ENCODE measurements around the gene RNF215. TPM values are rescaled to one million over a fixed set of nuclear protein-coding genes. Genes with fewer than 3 reads are reported as not detected.

The RNF215 gene
- total RNA-seq, 3 donors from 2014 or later (not counting 1 experiment from before 2014, with no cell fraction given), result 7.5 to 9.8 (median 9.5) TPM

- no peak for TF ChIP-seq CTCF (IDR thresholded peaks at IDR 0.05)
- Histone ChIP-seq H3K27ac (ENCODE audit: low read length) (peak overlapping the region; percentile 90), H3K4me1 (ENCODE audit: control insufficient read depth, insufficient read depth, low read length) (peaks cover 46% of the 10 kb centered on the region), H3K4me3 (ENCODE audit: low read length) (peak overlapping the region; percentile 79), H3K27me3 (ENCODE audit: control insufficient read depth, insufficient read depth, low read length) (no peaks in the 10 kb centered on the region), H3K9me3 (ENCODE audit: control insufficient read depth, insufficient read depth, low read length) (no peaks in the 10 kb centered on the region), H3K36me3 (ENCODE audit: control insufficient read depth, insufficient read depth, low read length) (peaks cover 4% of the 10 kb centered on the region)
- DNase-seq, result peak in 1 of 2 donors; percentile 49
- Mint-ChIP-seq H3K27me3 (ENCODE audit: low read depth in 2 of 2) (no peaks in the 10 kb centered on the region), H3K36me3 (no peaks in the 10 kb centered on the region), H3K27ac (peak overlapping the region; percentile 79 to 93), H3K4me1 (peaks cover 41 to 55% of the 10 kb centered on the region in 2 donors), H3K9me3 (no peaks in the 10 kb centered on the region), H3K4me3 (peak overlapping the region; percentile 95)
- intact Hi-C loops (cut with micrococcal nuclease), result no loop called here
- ATAC-seq, result no peak
- WGBS (ENCODE audit: insufficient coverage), result 58% methylated on average over 18 of the region's 18 CpGs
These were observed 35.5 kb upstream of the RNF215 start for GRCh38 chr22:30422481-30423300.

GRCh38 chr22:30421695-30422480 is 34.7 kb upstream of the RNF215 start:
- H3K9me3 ChIP-seq (ENCODE audit: control insufficient read depth, insufficient read depth, low read length), result no peaks in the 10 kb centered on the region
- DNase-seq (no peak), ATAC-seq (no peak)
- H3K27me3 ChIP-seq (ENCODE audit: control insufficient read depth, insufficient read depth, low read length), result no peaks in the 10 kb centered on the region
- Mint-ChIP-seq H3K27me3 (ENCODE audit: low read depth in 2 of 2) (no peaks in the 10 kb centered on the region), H3K4me1 (peaks cover 41 to 48% of the 10 kb centered on the region in 2 donors), H3K27ac (peak overlapping the region; percentile 79 to 93), H3K4me3 (peak overlapping the region; percentile 95), H3K36me3 (no peaks in the 10 kb centered on the region), H3K9me3 (no peaks in the 10 kb centered on the region)
- 95% methylated on average over 7 of the region's 8 CpGs for WGBS (ENCODE audit: insufficient coverage)
- H3K4me3 ChIP-seq (ENCODE audit: low read length), result no peak overlapping the region
- no peak for TF ChIP-seq CTCF (IDR thresholded peaks at IDR 0.05)
- intact Hi-C loops (cut with micrococcal nuclease), result no loop called here
- H3K36me3 ChIP-seq (ENCODE audit: control insufficient read depth, insufficient read depth, low read length), result peaks cover 4% of the 10 kb centered on the region
- H3K27ac ChIP-seq (ENCODE audit: low read length), result no peak overlapping the region
- H3K4me1 ChIP-seq (ENCODE audit: control insufficient read depth, insufficient read depth, low read length), result peaks cover 41% of the 10 kb centered on the region

GRCh38 chr22:30420347-30421125 is 33.3 kb upstream of the RNF215 start:
- Histone ChIP-seq H3K27me3 (ENCODE audit: control insufficient read depth, insufficient read depth, low read length) (no peaks in the 10 kb centered on the region), H3K4me3 (ENCODE audit: low read length) (no peak overlapping the region), H3K36me3 (ENCODE audit: control insufficient read depth, insufficient read depth, low read length) (peaks cover 5% of the 10 kb centered on the region), H3K4me1 (ENCODE audit: control insufficient read depth, insufficient read depth, low read length) (peaks cover 29% of the 10 kb centered on the region), H3K9me3 (ENCODE audit: control insufficient read depth, insufficient read depth, low read length) (no peaks in the 10 kb centered on the region), H3K27ac (ENCODE audit: low read length) (no peak overlapping the region)
- no peak overlapping the region for H3K27ac Mint-ChIP-seq
- H3K4me3 Mint-ChIP-seq, result no peak overlapping the region
- H3K9me3 Mint-ChIP-seq, result no peaks in the 10 kb centered on the region
- TF ChIP-seq CTCF (IDR thresholded peaks at IDR 0.05), result no peak
- no peaks in the 10 kb centered on the region for H3K36me3 Mint-ChIP-seq
- 97% methylated on average over 6 of the region's 6 CpGs for WGBS (ENCODE audit: insufficient coverage)
- intact Hi-C loops (cut with micrococcal nuclease), result no loop called here
- ATAC-seq, result no peak
- no peaks in the 10 kb centered on the region for H3K27me3 Mint-ChIP-seq (ENCODE audit: low read depth in 2 of 2)
- H3K4me1 Mint-ChIP-seq, result peaks cover 29 to 34% of the 10 kb centered on the region in 2 donors
- no peak for DNase-seq
